CD4-positive, alpha-beta T cell (primary cell): Measurements from ENCODE around the gene ATP4B. TPM values are rescaled to one million over a fixed set of nuclear protein-coding genes. Genes with fewer than 3 reads are reported as not detected.

Source experiments
- ATAC-seq: fragments of 200-7000 bp; cut with Tn5 transposase; one replicate; pipeline ENCODE4 v1.10.0; 2022; ENCODE audit warnings: mild to moderate bottlenecking; ENCODE audit not compliant: poor library complexity
- CTCF ChIA-PET: fragments of 350-600 bp; sonication (Branson Sonifier 250); formaldehyde crosslinking; loops from one replicate; lab custom pipeline; 2021; ENCODE audit warnings: antibody characterized with exemption, inconsistent platforms; lab: Charles Lee
- POLR2A ChIA-PET: fragments of 350-600 bp; sonication (Branson Sonifier 250); formaldehyde crosslinking; loops from one replicate; lab custom pipeline; 2021; ENCODE audit warnings: antibody characterized with exemption, inconsistent platforms; lab: Charles Lee
- DNase-seq, 14 experiments: peaks; one replicate each; pipeline ENCODE4 v3.0.0-alpha.2; 2013 to 2020; ENCODE audit warnings: mixed read lengths in 2 of 14
- H3K27ac ChIP-seq, 2 donors: one replicate each; pipeline versions ENCODE4 v1.5.1 to v1.7.0; 2013; ENCODE audit warnings: low read length in 2 of 2, low read depth in 1 of 2, mild to moderate bottlenecking in 1 of 2
- H3K27me3 ChIP-seq, 2 experiments: 1 replicate in 1 of 2; 2 replicates in 1 of 2; pipeline versions ENCODE4 v1.6.1 to v1.7.0; 2013; ENCODE audit warnings: low read length in 2 of 2, control low read depth in 1 of 2, mild to moderate bottlenecking in 1 of 2, moderate library complexity in 1 of 2; ENCODE audit not compliant: insufficient read depth in 2 of 2, control insufficient read depth in 1 of 2
- H3K36me3 ChIP-seq: one replicate; pipeline ENCODE4 v1.6.1; 2013; ENCODE audit warnings: low read length, control low read depth; ENCODE audit not compliant: insufficient read depth
- H3K4me1 ChIP-seq: one replicate; pipeline ENCODE4 v1.6.1; 2013; ENCODE audit warnings: low read length, control low read depth; ENCODE audit not compliant: insufficient read depth
- H3K4me3 ChIP-seq: one replicate; pipeline ENCODE4 v1.5.1; 2013; ENCODE audit warnings: mild to moderate bottlenecking, low read length, moderate library complexity
- H3K9me3 ChIP-seq, 2 experiments: 1 replicate in 1 of 2; 2 replicates in 1 of 2; pipeline versions ENCODE4 v1.6.1 to v1.7.0; 2013; ENCODE audit warnings: low read length in 2 of 2, mild to moderate bottlenecking in 2 of 2, control low read depth in 1 of 2, moderate library complexity in 1 of 2; ENCODE audit not compliant: control insufficient read depth in 1 of 2, insufficient read depth in 1 of 2
- H3K27ac Mint-ChIP-seq: one replicate; pipeline ENCODE4 v1.8.0; 2020; ENCODE audit warnings: mixed read lengths
- H3K27me3 Mint-ChIP-seq: one replicate; pipeline ENCODE4 v1.8.0; 2021; ENCODE audit warnings: mixed read lengths
- H3K36me3 Mint-ChIP-seq: one replicate; pipeline ENCODE4 v1.8.0; 2021; ENCODE audit warnings: low read depth, mixed read lengths
- H3K4me1 Mint-ChIP-seq: one replicate; pipeline ENCODE4 v1.8.0; 2021; ENCODE audit warnings: low read depth, mixed read lengths
- H3K4me3 Mint-ChIP-seq: one replicate; pipeline ENCODE4 v1.8.0; 2020; ENCODE audit warnings: mild to moderate bottlenecking, mixed read lengths
- H3K9me3 Mint-ChIP-seq: one replicate; pipeline ENCODE4 v1.8.0; 2020; ENCODE audit warnings: mixed read lengths
- CTCF ChIP-seq: fragments of 200-600 bp; IDR thresholded peaks from one replicate; pipeline ENCODE4 v1.8.0; 2022; ENCODE audit warnings: antibody characterized with exemption, mild to moderate bottlenecking
- intact Hi-C, 2 experiments: fragments of 100-400 bp; cut with DNase I in 1 of 2; cut with micrococcal nuclease in 1 of 2; formaldehyde crosslinking; loops; one replicate each; pipeline versions ENCODE4 v1.15.1 to v1.9.0; 2023 to 2025; cut with DNase I, micrococcal nuclease
- total RNA-seq, 174 experiments: library from RNA in 2 of 174; stranded (reverse) in 2 of 174; gene quantifications; one replicate each; pipeline ENCODE4 v1.2.3 and lab custom pipeline; 2021 to 2026

The ATP4B gene
- total RNA-seq, 2 experiments from 2014 or later: not detected

- TF ChIP-seq CTCF: no peak
- no peak for DNase-seq
- Histone ChIP-seq H3K27me3 (no peaks in the 10 kb centered on the region), H3K36me3 (peaks cover 64% of the 10 kb centered on the region), H3K9me3 (peaks cover 0 to 11% of the 10 kb centered on the region in 2 experiments), H3K27ac (no peak overlapping the region), H3K4me1 (peaks cover 20% of the 10 kb centered on the region), H3K4me3 (no peak overlapping the region)
- H3K27ac Mint-ChIP-seq: no peak overlapping the region
- ChIA-PET CTCF (no interaction called here), POLR2A (no interaction called here)
- no peaks in the 10 kb centered on the region for H3K27me3 Mint-ChIP-seq
- no peak overlapping the region for H3K4me3 Mint-ChIP-seq
- peaks cover 28% of the 10 kb centered on the region for H3K4me1 Mint-ChIP-seq
- intact Hi-C loops: no loop called here
- peaks cover 68% of the 10 kb centered on the region for H3K36me3 Mint-ChIP-seq
- no peak for ATAC-seq
- no peaks in the 10 kb centered on the region for H3K9me3 Mint-ChIP-seq
These were observed 19.7 kb downstream of the ATP4B start for GRCh38 chr13:113638173-113638746.

GRCh38 chr13:113637262-113638160 lies 20.5 kb downstream of the ATP4B start:
- ChIA-PET CTCF (no interaction called here), POLR2A (no interaction called here)
- no peak overlapping the region for H3K27ac Mint-ChIP-seq
- DNase-seq (peak in 1 of 14 experiments; percentile 23), ATAC-seq (no peak)
- H3K4me1 Mint-ChIP-seq: peaks cover 35% of the 10 kb centered on the region
- peaks cover 75% of the 10 kb centered on the region for H3K36me3 Mint-ChIP-seq
- Histone ChIP-seq H3K9me3 (peaks cover 0 to 11% of the 10 kb centered on the region in 2 experiments), H3K36me3 (peaks cover 69% of the 10 kb centered on the region), H3K27me3 (no peaks in the 10 kb centered on the region), H3K27ac (no peak overlapping the region), H3K4me1 (peaks cover 20% of the 10 kb centered on the region), H3K4me3 (no peak overlapping the region)
- TF ChIP-seq CTCF: no peak
- intact Hi-C loops: no loop called here
- no peaks in the 10 kb centered on the region for H3K9me3 Mint-ChIP-seq
- H3K27me3 Mint-ChIP-seq: no peaks in the 10 kb centered on the region
- no peak overlapping the region for H3K4me3 Mint-ChIP-seq

- Mint-ChIP-seq H3K9me3 (no peaks in the 10 kb centered on the region), H3K4me1 (peaks cover 35% of the 10 kb centered on the region), H3K4me3 (no peak overlapping the region), H3K36me3 (peaks cover 74% of the 10 kb centered on the region), H3K27me3 (no peaks in the 10 kb centered on the region), H3K27ac (peak overlapping the region; percentile 88)
- TF ChIP-seq CTCF: no peak
- DNase-seq (peak in 2 of 14 experiments; percentile 7 to 22), ATAC-seq (no peak)
- ChIA-PET CTCF (no interaction called here), POLR2A (no interaction called here)
- Histone ChIP-seq H3K9me3 (peaks cover 0 to 11% of the 10 kb centered on the region in 2 experiments), H3K4me1 (peaks cover 20% of the 10 kb centered on the region), H3K4me3 (no peak overlapping the region), H3K27me3 (no peaks in the 10 kb centered on the region), H3K27ac (no peak overlapping the region), H3K36me3 (peaks cover 77% of the 10 kb centered on the region)
- intact Hi-C loops: no loop called here
These were observed 21.6 kb downstream of the ATP4B start for GRCh38 chr13:113636266-113636963.
